Lower lobe of right lung (tissue), 2 donors: ENCODE measurements around the gene CCDC170. TPM values are rescaled to one million over a fixed set of nuclear protein-coding genes. Genes with fewer than 3 reads are reported as not detected.
"Not testable (repeated sequence)": the region's sequence is repeated elsewhere in the genome, so short reads cannot be mapped to it uniquely, and the experiment has no call there.

Source experiments
- ATAC-seq, 2 donors: fragments of 200-7000 bp; cut with Tn5 transposase; one replicate each; pipeline ENCODE4 v1.9.1; 2020 to 2022; ENCODE audit warnings: mild to moderate bottlenecking in 2 of 2, moderate library complexity in 2 of 2
- DNase-seq: peaks from one replicate; pipeline ENCODE4 v3.0.0-alpha.2; 2020
- H3K27ac ChIP-seq: fragments of 200-600 bp; one replicate; pipeline ENCODE4 v1.8.0; 2022
- H3K27me3 ChIP-seq: fragments of 200-600 bp; one replicate; pipeline ENCODE4 v1.8.0; 2022; ENCODE audit warnings: low read depth
- H3K36me3 ChIP-seq: fragments of 200-600 bp; one replicate; pipeline ENCODE4 v1.8.0; 2022; ENCODE audit warnings: mild to moderate bottlenecking
- H3K4me1 ChIP-seq: fragments of 200-600 bp; one replicate; pipeline ENCODE4 v1.8.0; 2022
- H3K4me3 ChIP-seq: fragments of 200-600 bp; one replicate; pipeline ENCODE4 v1.8.0; 2022; ENCODE audit warnings: mild to moderate bottlenecking
- H3K9me3 ChIP-seq: fragments of 200-600 bp; one replicate; pipeline ENCODE4 v1.8.0; 2022
- intact Hi-C: fragments of 100-400 bp; cut with DNase I; formaldehyde crosslinking; loops from one replicate; pipeline ENCODE4 v1.11.0; 2022
- total RNA-seq: library from RNA; stranded (reverse); fragmentation: NEBNext Ultra II Directional; extraction: Animal tissue kit (Norgen Biotek cat#: 25700); gene quantifications from one replicate; pipeline ENCODE4 v1.2.1, GENCODE V29; 2021
- TF ChIP-seq, protein P1 (sequence below): fragments of 200-600 bp; IDR thresholded peaks from one replicate; pipeline ENCODE4 v1.8.0; 2022; ENCODE audit warnings: antibody characterized with exemption, mild to moderate bottlenecking
- donor health status: DM: no; HTN: yes; CAD: no; lungs with severe emphysema.

CCDC170 gene
- total RNA-seq, 1 donor from 2014 or later: 5.4 TPM

DNA sequence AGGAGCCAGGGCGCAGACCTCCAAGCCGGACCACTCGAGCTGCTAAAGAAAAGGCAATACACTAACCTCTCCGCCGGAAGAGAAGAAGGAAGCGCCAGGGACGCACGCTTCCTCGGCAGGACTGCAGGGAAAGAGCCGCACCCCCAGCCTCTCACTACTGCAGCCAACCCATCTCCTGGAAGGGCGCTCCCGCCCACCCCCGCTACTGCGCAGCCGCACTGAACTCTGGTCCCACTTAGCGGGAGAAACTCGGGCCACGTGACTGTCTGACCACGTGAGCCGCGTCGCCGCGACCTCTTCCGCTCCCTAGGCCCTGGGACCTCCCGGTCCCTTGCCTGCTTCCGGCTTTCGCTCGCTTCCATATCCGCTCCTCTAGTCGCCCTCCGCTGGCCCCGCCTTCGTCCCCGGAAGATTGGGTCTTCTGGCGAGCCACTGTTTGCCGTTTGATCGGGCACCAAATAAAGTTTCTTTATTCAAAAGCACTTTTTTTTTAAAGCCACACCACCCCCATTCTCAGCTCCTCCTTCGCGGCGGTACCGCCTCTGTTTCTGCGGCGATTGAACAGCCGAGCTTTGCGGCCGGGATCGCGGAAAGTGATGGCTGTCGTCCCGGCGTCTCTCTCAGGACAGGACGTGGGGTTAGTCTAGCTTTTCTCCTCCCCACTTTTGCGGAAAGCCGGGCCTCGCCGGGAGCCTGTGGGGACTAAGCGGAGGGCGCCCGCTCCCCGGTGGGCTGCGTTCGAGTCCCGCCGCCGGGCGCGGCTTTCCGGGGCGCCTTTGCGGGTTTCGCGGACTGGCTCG is 41.7 kb upstream of the CCDC170 start, which contains the start of gene RMND1:
Gene RMND1, minus strand, starts transcription at position 177 of the 800 bp plus-strand sequence. CDS start 6,315 bp downstream, outside the sequence.
- peaks cover 42% of the 10 kb centered on the region for H3K4me1 ChIP-seq
- H3K27ac ChIP-seq: peak within 1 kb of the TSS; percentile 93
- DNase-seq (peak; percentile 100), ATAC-seq (peak; percentile 99 to 100)
- TF ChIP-seq, protein P1, sequence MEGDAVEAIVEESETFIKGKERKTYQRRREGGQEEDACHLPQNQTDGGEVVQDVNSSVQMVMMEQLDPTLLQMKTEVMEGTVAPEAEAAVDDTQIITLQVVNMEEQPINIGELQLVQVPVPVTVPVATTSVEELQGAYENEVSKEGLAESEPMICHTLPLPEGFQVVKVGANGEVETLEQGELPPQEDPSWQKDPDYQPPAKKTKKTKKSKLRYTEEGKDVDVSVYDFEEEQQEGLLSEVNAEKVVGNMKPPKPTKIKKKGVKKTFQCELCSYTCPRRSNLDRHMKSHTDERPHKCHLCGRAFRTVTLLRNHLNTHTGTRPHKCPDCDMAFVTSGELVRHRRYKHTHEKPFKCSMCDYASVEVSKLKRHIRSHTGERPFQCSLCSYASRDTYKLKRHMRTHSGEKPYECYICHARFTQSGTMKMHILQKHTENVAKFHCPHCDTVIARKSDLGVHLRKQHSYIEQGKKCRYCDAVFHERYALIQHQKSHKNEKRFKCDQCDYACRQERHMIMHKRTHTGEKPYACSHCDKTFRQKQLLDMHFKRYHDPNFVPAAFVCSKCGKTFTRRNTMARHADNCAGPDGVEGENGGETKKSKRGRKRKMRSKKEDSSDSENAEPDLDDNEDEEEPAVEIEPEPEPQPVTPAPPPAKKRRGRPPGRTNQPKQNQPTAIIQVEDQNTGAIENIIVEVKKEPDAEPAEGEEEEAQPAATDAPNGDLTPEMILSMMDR: no peak
- H3K27me3 ChIP-seq: no peaks in the 10 kb centered on the region
- H3K36me3 ChIP-seq: peaks cover 3% of the 10 kb centered on the region
- peak within 1 kb of the TSS; percentile 78 for H3K4me3 ChIP-seq
- intact Hi-C loops: no loop called here
- H3K9me3 ChIP-seq: no peaks in the 10 kb centered on the region

GRCh38 chr6:151452750-151453427 is 40.9 kb upstream of the CCDC170 start:
- peak overlapping the region; percentile 93 for H3K27ac ChIP-seq
- ATAC-seq (peak; percentile 23 to 48), DNase-seq (no peak)

GRCh38 chr6:151455751-151456398 is 37.9 kb upstream of the CCDC170 start:
- ATAC-seq, intact Hi-C loops, H3K27me3 ChIP-seq, H3K4me3 ChIP-seq, H3K9me3 ChIP-seq: not testable (repeated sequence)
- DNase-seq: peak; percentile 70
- H3K4me1 ChIP-seq: peaks cover 43% of the 10 kb centered on the region
- H3K36me3 ChIP-seq: peaks cover 36% of the 10 kb centered on the region
- H3K27ac ChIP-seq: peak overlapping the region; percentile 24

More at GRCh38 chr6:151452750-151453427, 40.9 kb upstream of the CCDC170 start:
- intact Hi-C loops: no loop called here
- H3K4me1 ChIP-seq: peaks cover 46% of the 10 kb centered on the region
- no peaks in the 10 kb centered on the region for H3K27me3 ChIP-seq
- peaks cover 6% of the 10 kb centered on the region for H3K36me3 ChIP-seq
- H3K9me3 ChIP-seq: no peaks in the 10 kb centered on the region
- TF ChIP-seq, protein P1: no peak
- peak overlapping the region; percentile 78 for H3K4me3 ChIP-seq

- Histone ChIP-seq H3K27ac (no peak overlapping the region), H3K4me1 (peaks cover 18% of the 10 kb centered on the region), H3K9me3 (no peaks in the 10 kb centered on the region), H3K27me3 (no peaks in the 10 kb centered on the region), H3K36me3 (peaks cover 71% of the 10 kb centered on the region), H3K4me3 (no peak overlapping the region)
- DNase-seq (no peak), ATAC-seq (no peak)
- intact Hi-C loops: no loop called here
- TF ChIP-seq, protein P1: no peak
Observed at GRCh38 chr6:151461673-151462072, 32.1 kb upstream of the CCDC170 start.

- no peaks in the 10 kb centered on the region for H3K27me3 ChIP-seq
- ATAC-seq (no peak), DNase-seq (no peak)
- H3K27ac ChIP-seq: no peak overlapping the region
- no peaks in the 10 kb centered on the region for H3K9me3 ChIP-seq
- intact Hi-C loops: no loop called here
- peaks cover 72% of the 10 kb centered on the region for H3K36me3 ChIP-seq
- H3K4me1 ChIP-seq: peaks cover 5% of the 10 kb centered on the region
- TF ChIP-seq, protein P1: no peak
- H3K4me3 ChIP-seq: no peak overlapping the region
Observed at GRCh38 chr6:151464702-151465101, 29.1 kb upstream of the CCDC170 start.
